Hypothalamus (tissue), 51 donors: ENCODE data around the gene ARHGAP10.
A peak's percentile ranks its signal among the peaks of the same experiment; 100 is the strongest.
"Not testable (repeated sequence)": the region's sequence is repeated elsewhere in the genome, so short reads cannot be mapped to it uniquely, and the experiment has no call there.

ENCODE experiments used
- DNase-seq, 51 donors: peaks; one replicate each; lab custom pipeline; 2025; lab: John Stamatoyannopoulos, UW

The ARHGAP10 gene

DNA sequence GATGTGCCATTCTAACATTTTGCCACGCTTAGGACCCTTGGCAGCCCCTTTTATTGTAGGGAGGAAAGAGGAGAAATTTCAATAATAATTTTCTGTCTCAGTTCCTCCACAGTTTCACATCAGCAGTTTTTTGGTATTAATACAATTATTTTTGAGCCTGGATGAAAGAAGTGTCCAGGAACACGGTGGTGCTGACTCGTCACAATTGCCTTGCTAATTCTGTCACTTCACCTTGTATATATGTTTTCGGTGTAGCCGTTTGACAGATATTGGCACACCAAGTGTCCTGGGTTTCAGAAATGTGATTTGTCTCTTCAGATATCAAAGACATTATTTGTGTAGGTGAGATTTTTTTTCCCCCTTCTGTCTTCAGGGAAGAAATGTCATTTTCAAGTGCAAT lies 142.2 kb downstream of the ARHGAP10 start:
- DNase-seq = no peak

DNA sequence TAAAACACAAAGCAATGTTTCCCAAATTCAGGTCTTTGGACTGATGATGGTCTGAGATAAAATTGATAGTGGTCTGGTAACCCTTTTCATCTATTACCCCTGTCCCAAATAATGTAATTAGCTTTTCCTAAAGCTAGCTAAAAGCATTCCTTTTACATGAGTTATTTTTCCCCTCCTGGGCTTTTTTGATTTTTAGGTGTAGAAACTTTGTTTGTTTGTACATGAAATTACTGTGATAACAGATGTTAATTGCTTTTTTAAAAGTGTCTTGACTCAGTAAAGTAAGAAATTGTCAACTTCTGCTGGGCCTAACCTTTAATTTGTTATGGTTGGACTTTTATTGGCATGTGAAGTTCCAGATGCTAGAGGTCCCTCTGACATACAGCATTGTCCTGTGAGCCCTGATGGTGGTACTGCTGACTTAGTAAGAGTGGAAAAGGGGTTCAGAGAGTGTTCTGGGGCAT lies 145.5 kb downstream of the ARHGAP10 start:
- no peak for DNase-seq

DNA sequence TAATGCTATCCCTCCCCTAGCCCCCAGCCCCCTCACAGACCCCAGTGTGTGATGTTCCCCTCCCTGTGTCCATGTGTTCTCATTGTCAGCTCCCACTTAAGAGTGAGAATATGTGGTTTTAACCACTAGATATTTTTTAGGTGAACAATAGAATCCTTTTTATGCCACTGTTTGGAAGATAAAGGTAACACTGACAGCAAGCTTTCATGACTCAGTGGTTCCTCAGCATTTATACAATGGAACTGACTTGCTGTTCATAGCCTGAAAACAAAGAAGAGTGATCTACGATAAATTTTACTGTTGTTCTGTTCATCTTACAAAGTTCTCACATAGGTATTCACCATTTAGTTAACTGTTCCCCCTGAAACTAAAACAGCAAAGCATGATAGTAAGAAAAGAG lies 147.8 kb downstream of the ARHGAP10 start:
- DNase-seq = no peak

DNA sequence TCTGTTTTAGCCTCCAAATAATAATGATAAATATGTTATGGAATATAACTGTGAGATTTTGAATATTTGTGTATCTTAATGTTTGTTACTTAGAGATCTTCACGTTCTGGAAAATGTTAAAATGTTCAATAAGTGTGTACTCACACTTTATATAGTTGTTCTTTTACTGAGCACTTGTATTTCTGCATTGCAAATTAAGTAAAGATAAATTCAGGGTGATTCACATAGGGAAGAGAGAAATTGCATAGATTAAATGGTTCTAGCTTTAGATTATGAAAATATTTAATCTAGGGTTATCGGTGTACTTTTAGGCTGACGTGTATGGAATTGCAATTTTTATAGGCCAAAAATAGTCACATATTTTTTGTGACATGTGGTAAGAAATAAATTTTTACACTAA lies 148.6 kb downstream of the ARHGAP10 start:
- DNase-seq = no peak

DNA sequence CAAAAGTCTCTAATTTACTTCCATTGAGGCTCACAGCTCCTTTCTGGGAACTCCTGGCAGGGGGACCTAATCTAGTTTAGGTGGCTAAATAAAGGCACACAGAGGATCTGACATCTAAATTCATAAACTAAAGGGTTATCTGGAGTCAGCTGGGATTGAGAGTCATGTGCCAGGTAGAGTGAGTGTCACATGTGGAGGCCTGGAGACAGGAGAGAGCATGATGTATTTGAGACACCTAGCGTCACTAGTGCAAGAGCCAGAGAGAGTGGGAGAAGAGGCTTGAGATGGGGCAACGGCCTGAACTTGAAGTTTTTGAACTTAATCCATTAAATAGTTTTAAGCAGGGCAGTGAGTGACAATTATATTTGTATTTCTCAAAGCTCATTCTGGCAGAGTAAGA lies 152.6 kb downstream of the ARHGAP10 start:
- DNase-seq = no peak

DNA sequence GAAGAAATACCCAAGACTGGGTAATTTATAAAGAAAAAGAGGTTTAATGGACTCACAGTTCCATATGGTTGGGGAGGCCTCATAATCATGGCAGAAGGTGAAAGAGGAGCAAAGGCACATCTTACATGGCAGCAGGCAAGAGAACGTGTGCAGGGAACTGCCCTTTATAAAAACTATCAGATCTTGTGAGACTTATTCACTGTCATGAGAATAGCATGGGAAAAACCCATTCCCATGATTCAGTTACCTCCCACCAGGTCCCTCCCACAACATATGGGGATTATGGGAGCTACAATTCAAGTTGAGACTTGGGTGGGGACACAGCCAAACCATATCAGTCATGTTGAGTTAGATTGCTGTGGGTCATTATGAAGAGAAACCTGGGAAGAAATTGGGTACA lies 153.3 kb downstream of the ARHGAP10 start:
- not testable (repeated sequence) for DNase-seq

DNA sequence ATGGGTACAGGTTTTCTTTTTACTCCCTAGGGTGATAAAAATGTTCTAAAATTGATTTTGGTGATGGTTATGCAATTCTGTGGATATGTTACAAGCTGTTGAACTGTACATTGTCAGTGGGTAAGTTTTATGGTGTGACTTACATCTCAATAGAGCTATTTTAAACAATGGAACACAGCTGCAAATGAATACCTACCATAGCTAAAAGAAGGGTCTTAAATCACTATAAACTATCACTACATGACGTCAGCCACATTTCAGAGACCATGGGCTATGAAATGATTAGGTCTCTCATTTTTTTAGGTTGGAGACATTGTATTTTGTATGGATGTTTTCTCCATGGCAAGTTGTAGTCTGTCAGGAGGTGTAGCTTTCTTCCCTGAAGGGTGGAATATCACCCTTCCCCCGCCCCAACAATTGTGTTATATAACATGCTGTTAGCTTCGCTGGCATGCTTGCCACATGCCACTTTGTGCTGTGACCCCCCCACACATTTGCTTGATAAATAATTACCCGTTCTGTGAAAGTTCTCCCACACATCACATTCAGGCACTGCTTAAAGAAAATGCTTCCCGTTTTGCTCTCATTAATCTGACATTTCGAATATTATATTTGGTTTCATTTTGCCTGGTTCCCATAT lies 159.7 kb downstream of the ARHGAP10 start:
- peak in 1 of 51 donors; percentile 21 for DNase-seq

DNA sequence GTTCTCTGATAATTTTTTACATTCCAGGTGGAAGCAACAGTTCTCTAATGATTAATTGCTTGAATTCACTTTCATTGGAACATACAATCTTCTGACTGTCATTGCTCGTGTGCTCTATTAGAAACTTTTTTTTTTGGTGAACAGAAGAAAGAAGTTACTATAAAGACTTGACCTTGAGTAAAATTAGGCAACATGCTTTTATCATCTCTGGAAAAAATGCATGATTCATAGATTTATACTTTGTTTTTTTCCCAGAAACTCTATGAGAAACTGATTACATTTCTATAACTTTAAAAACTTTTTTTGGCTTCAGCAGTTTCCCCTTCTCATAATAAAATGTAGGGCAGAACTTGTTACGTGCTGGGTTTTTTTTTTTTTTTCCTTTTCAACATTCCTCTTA lies 167.6 kb downstream of the ARHGAP10 start:
- DNase-seq = no peak

DNA sequence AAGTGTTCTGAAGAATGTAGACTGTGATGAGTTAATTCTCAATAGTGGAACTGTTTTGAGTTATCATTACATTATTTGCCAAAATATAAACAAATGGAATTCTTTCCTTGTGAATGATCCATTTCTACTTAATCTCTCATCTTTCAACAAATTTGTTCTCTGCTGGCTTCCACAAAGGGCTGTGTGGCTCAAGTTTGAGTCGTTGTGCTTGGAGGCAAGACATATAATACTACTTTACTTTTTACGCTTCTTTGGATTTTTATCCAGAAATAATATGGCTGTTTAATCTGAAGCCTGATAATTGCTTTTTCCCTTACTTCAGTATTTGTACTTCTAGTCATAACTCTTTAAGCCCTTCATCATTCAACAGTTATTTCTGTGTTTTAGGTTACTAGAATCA lies 169.5 kb downstream of the ARHGAP10 start:
- DNase-seq = no peak

DNA sequence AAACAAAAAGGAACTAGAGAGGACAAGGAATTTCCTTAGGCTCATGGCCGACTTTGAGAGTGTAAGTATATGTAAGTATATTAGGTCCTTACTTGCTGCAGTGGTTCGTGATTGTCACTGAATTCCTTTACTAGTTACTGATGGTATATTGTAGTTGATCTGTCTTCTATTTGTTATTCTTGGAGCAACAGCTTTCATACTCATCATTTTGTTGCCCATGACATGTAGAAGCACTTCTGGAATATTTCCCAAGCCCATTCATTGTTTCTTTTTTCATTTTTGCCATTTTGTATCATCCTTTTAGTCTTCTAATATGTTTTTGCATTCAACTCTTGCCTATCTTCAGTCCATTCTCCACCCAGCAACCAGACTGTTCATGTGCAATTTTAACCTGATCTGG lies 170.0 kb downstream of the ARHGAP10 start:
- DNase-seq = no peak

DNA sequence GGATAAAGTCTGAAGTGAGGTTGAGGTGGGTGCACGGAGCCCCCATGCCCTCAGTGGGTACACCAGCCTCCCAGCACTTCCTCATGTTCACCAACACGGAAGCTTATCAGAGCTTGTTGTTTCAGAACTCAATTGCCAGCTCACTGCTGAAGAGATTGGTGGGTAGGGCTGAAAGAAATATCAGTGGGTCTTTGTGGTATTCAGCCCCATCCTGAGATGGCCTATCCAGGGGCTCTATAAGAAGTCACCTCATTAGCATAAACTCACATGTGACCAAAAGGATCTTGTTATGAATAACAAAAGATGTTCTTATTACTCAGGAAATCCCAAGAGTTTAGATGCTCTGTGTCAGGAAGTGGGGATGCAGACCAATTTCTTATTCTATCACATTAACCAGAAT lies 177.3 kb downstream of the ARHGAP10 start:
- no peak for DNase-seq

DNA sequence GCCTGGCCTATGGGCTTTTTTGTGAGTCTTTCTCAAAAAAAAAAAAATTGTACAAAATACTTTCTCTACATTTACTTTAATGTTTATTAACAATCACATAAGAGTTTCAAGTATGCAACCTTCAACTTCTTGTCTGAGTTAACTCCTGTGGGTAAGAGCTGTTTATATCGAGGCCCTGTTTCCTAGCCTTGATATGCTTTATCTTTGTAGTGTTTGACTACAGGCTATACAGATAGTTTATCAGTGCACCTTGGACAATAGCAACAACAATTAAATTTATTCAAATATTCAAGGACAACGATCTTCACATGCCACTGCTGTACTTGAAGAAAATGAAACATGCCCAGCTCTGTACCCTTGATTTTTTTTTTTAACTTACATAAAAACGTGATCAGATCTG lies 178.4 kb downstream of the ARHGAP10 start:
- no peak for DNase-seq

DNA sequence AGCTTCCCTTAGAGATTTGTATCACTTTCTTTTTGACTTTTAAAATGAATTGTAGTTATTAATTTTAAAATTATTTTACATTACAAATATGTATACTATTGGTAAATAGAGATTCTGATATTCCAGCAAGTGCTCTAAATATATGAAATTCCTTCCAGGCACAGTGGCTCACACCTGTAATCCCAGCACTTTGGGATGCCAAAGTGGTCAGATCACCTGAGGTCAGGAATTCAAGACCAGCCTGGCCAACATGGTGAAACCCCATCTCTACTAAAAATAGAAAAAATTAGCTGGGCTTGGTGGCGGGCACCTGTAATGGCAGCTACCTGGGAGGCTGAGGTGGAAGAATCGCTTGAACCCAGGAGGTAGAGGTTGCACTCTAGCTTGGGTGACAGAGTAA lies 180.2 kb downstream of the ARHGAP10 start:
- DNase-seq = not testable (repeated sequence)

DNA sequence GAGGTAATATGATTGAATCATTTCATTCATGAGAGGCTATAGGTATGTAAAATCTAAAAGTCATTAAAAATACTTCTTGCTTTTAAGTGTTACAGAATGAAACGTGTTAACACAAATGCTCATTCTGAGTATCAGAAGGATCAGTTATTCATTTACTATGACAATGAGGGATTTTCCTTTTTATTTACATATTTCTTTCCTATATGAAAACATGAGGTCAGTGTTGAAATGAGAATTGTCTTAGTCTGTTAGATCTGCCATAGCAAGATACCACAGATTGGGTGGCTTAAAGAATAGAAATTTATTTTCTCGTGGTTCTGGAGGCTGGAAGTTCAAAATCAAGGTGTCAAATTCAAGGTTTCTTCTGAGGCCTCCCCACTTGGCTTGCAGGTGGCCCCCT lies 181.2 kb downstream of the ARHGAP10 start:
- no peak for DNase-seq

DNA sequence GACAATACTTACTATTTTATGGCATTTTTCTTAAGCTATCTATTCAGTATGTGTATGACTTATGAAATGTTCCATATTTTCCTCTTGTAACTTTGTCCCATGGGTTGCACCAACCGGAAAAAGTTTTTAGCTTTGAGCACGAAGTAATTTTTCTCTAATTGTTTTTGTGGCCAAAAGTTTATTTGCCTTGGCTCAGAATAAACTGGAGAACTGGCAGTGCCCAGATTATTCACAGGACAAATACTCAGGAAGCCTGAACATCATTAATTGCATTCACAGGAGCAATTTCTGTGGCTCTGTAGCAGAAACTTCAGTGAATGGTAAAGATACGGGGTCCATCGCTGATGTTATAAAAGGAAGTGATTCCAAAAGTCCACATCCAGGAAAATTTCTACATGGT lies 184.5 kb downstream of the ARHGAP10 start:
- no peak for DNase-seq

DNA sequence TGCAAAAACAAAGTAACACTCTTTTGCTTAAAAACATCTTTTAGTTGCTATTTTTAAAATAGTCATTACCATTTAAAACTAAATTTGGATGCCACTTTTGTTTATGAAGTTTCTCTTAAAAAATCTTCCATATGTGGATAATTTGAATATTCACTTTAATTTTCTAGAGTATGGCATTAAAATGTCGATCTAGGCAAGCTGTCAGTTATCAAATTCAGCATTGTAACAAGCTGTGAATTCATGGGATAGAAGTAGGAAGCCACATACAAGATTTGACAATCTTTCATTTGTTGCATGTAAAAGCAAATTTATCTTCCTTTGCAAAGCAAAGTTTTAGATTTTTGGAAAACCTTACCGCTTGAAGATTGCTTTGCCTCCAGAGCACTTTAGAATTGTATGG lies 191.5 kb downstream of the ARHGAP10 start:
- no peak for DNase-seq

DNA sequence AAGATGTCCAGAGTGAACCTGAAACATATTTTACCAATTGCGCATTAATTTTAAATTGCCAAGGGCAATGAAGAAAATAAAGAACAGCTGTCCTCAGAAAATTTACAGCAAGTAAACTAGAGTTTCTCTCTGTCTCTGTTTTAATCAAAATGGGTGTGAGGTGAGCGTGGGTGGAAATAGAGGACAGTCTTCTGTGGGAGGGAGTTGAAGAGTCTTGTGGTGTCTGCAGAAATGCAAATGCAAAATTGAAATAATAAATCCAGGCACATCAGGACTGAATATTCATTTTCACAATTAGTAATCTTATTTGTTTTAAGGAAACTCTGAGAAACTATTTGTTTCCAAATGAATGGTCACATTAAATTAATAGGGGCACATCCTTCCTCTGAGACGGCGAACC lies 192.0 kb downstream of the ARHGAP10 start:
- no peak for DNase-seq

DNA sequence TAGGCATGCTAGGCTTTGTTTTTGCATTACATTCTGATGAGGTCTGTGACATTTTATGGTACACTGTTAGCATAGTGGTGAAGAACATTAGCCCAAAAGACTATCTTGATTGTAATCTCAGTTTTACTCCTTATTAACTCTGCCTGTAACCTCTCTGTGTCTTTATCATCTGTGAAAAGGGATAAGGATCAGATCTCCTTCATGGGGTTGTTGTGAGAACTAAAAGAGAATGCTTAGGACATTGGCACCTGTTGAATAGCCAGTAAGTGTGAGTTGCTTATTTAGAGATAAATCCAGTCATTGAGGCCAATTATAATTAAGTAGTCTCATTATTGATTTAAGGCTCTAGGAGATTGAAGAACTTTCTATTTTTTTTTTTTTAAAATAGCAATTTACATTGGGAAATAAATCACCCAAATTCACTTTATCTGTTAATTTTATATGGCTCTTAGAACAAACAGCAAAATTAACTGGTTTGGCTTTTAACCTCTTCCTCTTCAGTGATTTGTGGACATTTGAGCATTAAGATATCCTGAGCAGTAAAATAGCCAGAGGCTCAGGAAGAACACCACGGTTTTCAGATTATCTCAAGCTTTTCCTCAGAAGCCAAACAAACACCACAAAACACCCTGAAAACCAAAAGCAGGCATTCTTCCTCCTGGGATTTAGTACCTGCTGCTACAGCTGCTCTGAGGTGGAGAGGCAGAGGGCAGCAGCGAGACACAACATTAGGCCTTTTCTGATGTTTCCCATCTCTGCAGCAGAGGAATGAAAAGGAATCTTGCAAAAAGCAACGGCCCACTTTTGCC lies 192.9 kb downstream of the ARHGAP10 start:
- DNase-seq = peak in 21 of 51 donors; percentile 1 to 34 (median 16)

DNA sequence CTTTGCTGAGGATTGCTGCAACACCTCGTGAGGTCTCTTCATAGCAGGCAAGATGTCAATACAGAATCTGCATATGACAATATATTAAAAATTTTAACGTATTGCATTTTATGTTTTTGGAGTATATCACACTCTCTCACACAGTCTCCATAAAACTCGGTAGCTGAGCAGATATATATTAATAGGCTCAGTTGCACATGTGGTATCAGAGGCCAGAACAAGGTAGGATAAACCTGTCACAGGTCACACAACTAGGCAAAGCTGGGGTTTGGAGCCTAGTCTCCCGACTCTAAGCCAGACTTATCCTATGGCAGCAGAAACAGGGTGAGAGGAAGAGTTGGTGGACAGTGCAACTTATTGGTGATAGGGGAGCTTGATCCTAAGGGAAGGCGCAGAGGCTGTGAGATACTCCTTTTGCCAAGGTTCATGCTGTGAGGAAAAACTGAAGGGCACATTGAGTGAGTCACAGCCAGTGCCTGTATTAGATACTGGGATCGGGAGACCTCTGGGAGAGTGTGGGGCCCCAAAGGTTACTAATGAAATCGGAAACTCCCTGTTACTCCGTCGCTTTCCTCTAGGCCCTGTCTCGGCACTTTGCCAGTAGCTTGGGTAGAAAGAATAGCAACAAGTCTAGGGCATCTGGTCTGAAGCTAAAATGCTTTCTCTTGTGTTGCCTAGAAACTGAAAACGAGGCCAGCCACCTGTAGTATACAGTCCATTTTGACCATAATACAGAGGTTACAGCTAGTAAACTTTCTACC lies 195.7 kb downstream of the ARHGAP10 start:
- no peak for DNase-seq

DNA sequence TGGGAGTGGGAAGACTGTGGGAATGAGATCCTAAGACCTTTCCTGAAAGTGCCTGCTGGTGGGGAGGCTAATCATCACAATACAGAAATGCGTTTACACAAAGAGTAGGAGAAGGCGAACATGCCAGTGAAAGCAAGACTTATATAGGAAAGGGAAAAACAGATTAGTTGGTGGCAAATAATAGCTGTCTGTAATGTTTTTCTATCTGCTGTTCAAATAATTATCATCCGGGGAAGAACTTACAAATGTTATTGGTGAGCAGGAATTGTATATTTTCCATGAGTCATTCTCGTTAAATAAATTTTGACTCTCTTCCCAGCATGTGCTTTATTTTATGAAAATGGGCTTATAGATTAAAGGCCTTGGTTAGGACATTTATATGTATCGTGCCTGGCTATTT lies 196.5 kb downstream of the ARHGAP10 start:
- DNase-seq = no peak

DNA sequence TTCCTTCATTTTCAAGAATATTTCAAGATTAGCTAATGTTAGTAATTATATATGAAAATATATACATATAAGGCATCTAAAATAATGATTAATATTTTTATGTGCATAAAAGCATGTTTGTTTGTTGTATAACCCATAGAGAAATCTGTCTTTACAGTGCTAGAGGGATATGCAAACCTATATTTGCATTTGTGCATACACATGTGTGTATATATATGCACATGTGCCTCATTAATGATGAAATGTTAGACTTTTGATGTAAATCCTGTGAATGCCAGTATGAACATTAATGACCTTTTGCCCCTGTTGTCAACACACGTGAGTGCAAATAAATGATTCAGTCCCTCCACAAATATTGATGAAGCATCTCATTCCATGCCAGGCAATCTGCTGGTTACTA lies 197.9 kb downstream of the ARHGAP10 start:
- no peak for DNase-seq

DNA sequence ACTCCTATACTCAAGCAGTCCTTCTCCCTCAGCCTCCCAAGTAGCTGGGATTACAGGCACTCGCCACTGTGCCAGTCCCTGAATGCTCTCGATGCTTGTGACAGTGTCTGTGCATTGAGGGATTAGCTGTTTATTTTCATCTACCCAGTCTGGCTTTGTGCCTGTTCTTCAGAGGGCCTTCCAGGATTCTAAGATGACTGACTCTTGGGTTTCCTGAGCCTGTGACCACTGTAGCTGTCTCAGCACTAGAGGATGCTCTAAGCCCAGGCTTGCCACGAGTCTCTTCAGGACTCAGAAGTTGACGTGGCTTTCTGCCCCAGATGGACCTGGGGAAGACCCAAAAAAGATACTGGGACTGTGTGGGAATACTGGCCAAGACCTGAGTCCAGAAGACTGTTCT lies 201.4 kb downstream of the ARHGAP10 start:
- DNase-seq = peak in 2 of 51 donors; percentile 2 to 6
